ENCODE results near the gene APBA2.
A peak's percentile ranks its signal among the peaks of the same experiment; 100 is the strongest.

APBA2 gene

GRCh38 chr15:28974142-28974541 is 88.4 kb downstream of the APBA2 start:
- TF ChIP-seq CTCF (IDR thresholded peaks at IDR 0.05; ENCODE audit: low read depth, low read length, missing control alignments) = no peak
- no peak for DNase-seq (ENCODE audit: low read depth)
- no peak overlapping the region for H3K4me3 ChIP-seq (ENCODE audit: low read depth, low read length)
- in situ Hi-C loops (cut with HindIII; ENCODE audit: low sequenced_read_pairs) = no loop called here

- peak; percentile 85 for TF ChIP-seq CTCF (IDR thresholded peaks at IDR 0.05; ENCODE audit: low read depth, low read length, missing control alignments)
- no peak overlapping the region for H3K4me3 ChIP-seq (ENCODE audit: low read depth, low read length)
- peak; percentile 51 for DNase-seq (ENCODE audit: low read depth)
- in situ Hi-C loops (cut with HindIII; ENCODE audit: low sequenced_read_pairs) = no loop called here
These were observed 90.0 kb downstream of the APBA2 start for GRCh38 chr15:28975766-28976179.

GRCh38 chr15:28977377-28978010 is 91.7 kb downstream of the APBA2 start:
- no peak overlapping the region for H3K4me3 ChIP-seq (ENCODE audit: low read depth, low read length)
- TF ChIP-seq CTCF (IDR thresholded peaks at IDR 0.05; ENCODE audit: low read depth, low read length, missing control alignments) = no peak
- DNase-seq (ENCODE audit: low read depth) = peak; percentile 90
- in situ Hi-C loops (cut with HindIII; ENCODE audit: low sequenced_read_pairs) = no loop called here

GRCh38 chr15:28978011-28978378 is 92.2 kb downstream of the APBA2 start:
- in situ Hi-C loops (cut with HindIII; ENCODE audit: low sequenced_read_pairs) = no loop called here
- DNase-seq (ENCODE audit: low read depth) = no peak
- no peak for TF ChIP-seq CTCF (IDR thresholded peaks at IDR 0.05; ENCODE audit: low read depth, low read length, missing control alignments)

GRCh38 chr15:28978661-28979060 is 92.9 kb downstream of the APBA2 start:
- in situ Hi-C loops (cut with HindIII; ENCODE audit: low sequenced_read_pairs) = no loop called here
- TF ChIP-seq CTCF (IDR thresholded peaks at IDR 0.05; ENCODE audit: low read depth, low read length, missing control alignments) = no peak
- H3K4me3 ChIP-seq (ENCODE audit: low read depth, low read length) = no peak overlapping the region
- DNase-seq (ENCODE audit: low read depth) = no peak

More at GRCh38 chr15:28978011-28978378, 92.2 kb downstream of the APBA2 start:
- H3K4me3 ChIP-seq (ENCODE audit: low read depth, low read length) = no peak overlapping the region

- in situ Hi-C loops (cut with HindIII; ENCODE audit: low sequenced_read_pairs) = no loop called here
- no peak for DNase-seq (ENCODE audit: low read depth)
- TF ChIP-seq CTCF (IDR thresholded peaks at IDR 0.05; ENCODE audit: low read depth, low read length, missing control alignments) = no peak
- H3K4me3 ChIP-seq (ENCODE audit: low read depth, low read length) = no peak overlapping the region
These were observed 93.6 kb downstream of the APBA2 start for GRCh38 chr15:28979208-28979841.
